Measurements from ENCODE around the gene TRIP10. TPM values are rescaled to one million over a fixed set of nuclear protein-coding genes. Genes with fewer than 3 reads are reported as not detected.
"Not testable (repeated sequence)": the region's sequence is repeated elsewhere in the genome, so short reads cannot be mapped to it uniquely, and the experiment has no call there.

The TRIP10 gene
- total RNA-seq, 2 experiments from 2014 or later = 11.1 to 11.2 TPM

DNA sequence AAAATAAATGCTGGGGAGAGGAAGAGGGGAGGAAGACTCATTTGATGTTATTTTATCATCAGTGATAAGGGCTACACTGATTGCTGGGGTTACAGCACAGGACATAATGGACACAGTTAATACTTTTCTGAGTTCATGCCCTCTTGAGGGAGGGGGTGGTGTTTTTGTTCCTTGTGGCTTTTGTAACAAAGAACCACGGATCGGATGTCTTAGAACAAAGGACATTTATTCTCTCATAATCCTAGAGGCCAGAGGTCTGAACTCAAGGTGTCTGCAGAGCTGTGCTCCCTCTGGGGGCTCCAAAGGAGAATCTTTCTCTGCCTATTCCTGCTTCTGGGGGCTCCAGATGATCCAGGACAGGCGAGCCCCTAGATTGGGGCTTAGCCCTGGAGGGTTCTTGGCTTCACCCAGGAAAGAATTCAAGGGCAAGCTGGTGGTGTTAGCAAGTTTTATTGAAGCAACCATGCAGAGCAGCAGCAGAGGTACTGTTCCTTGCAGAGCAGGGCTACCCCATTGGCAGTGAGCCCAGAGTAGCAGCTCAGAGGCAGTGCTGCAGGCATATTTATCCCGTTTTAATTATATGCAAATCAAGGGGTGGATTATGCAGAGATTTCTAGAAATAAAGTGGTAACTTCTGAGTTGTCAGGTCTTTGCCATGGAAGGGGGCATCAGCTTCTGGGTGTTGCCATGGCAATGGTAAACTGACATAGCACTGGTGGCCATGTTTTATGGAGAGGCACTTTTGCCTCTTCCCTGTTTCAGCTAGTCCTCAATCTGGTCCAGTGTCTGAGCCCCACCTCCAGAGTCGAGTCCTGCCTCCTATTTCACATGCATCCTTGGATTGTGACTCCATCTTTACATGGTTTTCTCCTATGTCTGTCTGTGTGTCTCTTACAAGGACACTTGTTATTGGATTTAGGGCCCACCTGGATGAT, 51.0 kb downstream of the TRIP10 start:
- peaks cover 73% of the 10 kb centered on the region for H3K36me3 Mint-ChIP-seq (ENCODE audit: low read depth)
- CTCF ChIA-PET = interaction anchor here (1.2 to 1.4 kb wide), 4 partner anchors 8 to 18 kb away, joined by 3 to 7 read pairs (median 4); partner anchors contain the start of gene VAV1
- peaks cover 62% of the 10 kb centered on the region for H3K4me1 Mint-ChIP-seq
- H3K4me3 Mint-ChIP-seq = no peak overlapping the region
- H3K27me3 Mint-ChIP-seq = no peaks in the 10 kb centered on the region
- H3K27ac Mint-ChIP-seq = peak overlapping the region; percentile 36
- no peak for DNase-seq
- POLR2A ChIA-PET = no interaction called here
- H3K9me3 Mint-ChIP-seq = peaks cover 11% of the 10 kb centered on the region

- H3K27me3 Mint-ChIP-seq = no peaks in the 10 kb centered on the region
- no peak for DNase-seq
- CTCF ChIA-PET = interaction anchor here (1.0 to 1.4 kb wide), 4 partner anchors 9 to 53 kb away, joined by 3 to 7 read pairs (median 4); no protein-coding TSS in a partner anchor
- POLR2A ChIA-PET = no interaction called here
- H3K9me3 Mint-ChIP-seq = peaks cover 11% of the 10 kb centered on the region
- peaks cover 76% of the 10 kb centered on the region for H3K36me3 Mint-ChIP-seq (ENCODE audit: low read depth)
- H3K4me3 Mint-ChIP-seq = no peak overlapping the region
- peaks cover 66% of the 10 kb centered on the region for H3K4me1 Mint-ChIP-seq
- H3K27ac Mint-ChIP-seq = peak overlapping the region; percentile 52
These were observed 51.8 kb downstream of the TRIP10 start for GRCh38 chr19:6791237-6791636.

- H3K36me3 Mint-ChIP-seq (ENCODE audit: low read depth) = peaks cover 77% of the 10 kb centered on the region
- H3K4me3 Mint-ChIP-seq = no peak overlapping the region
- peaks cover 75% of the 10 kb centered on the region for H3K4me1 Mint-ChIP-seq
- peaks cover 11% of the 10 kb centered on the region for H3K9me3 Mint-ChIP-seq
- ChIA-PET POLR2A (no interaction called here), CTCF (no interaction called here)
- H3K27ac Mint-ChIP-seq = no peak overlapping the region
- no peaks in the 10 kb centered on the region for H3K27me3 Mint-ChIP-seq
- no peak for DNase-seq
These were observed 53.9 kb downstream of the TRIP10 start for GRCh38 chr19:6793411-6793810.

GRCh38 chr19:6793973-6794372, 54.5 kb downstream of the TRIP10 start:
- CTCF ChIA-PET = no interaction called here
- Mint-ChIP-seq H3K9me3 (peaks cover 11% of the 10 kb centered on the region), H3K27me3 (no peaks in the 10 kb centered on the region), H3K27ac (peak overlapping the region; percentile 64), H3K4me3 (no peak overlapping the region), H3K36me3 (ENCODE audit: low read depth) (peaks cover 76% of the 10 kb centered on the region), H3K4me1 (peaks cover 74% of the 10 kb centered on the region)
- no peak for DNase-seq
- POLR2A ChIA-PET = no interaction called here

DNA sequence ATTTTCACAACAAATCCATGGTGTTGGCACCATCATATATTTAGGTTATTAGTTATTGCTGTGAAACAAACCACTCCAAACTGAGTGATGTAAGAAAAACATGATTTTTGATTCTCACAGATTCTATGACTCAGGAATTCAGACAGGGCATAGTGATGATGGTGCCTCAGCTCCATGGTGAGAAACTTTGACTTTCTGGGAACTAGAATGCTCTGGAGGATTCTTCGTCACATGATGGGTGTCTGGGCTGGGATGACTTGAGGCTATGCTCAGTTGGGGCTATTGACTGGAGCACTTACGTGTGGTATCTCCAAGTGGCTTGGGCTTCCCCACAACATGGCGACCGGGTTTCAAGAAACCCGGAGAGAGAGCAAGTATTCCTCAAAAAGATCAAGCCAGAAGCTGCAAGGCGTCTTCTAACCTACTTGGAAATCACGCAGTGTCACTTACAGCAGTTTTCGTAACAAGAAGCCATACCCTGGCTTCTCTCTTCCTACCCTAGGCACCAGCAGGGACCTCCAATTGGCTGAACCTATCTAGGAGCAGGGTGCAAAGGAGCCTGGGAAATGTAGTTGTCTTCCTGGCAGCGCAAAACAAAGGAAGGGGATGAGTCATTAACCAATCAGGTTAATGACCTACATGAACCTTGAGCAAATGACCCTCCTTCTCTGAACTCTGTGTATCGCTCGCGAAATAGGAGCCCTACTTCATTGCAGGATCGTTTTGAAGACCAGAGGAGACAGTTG, 55.4 kb downstream of the TRIP10 start:
- ChIA-PET POLR2A (no interaction called here), CTCF (no interaction called here)
- H3K9me3 Mint-ChIP-seq = peaks cover 11% of the 10 kb centered on the region
- H3K27me3 Mint-ChIP-seq = no peaks in the 10 kb centered on the region
- DNase-seq = no peak
- H3K4me3 Mint-ChIP-seq = no peak overlapping the region
- no peak overlapping the region for H3K27ac Mint-ChIP-seq
- peaks cover 79% of the 10 kb centered on the region for H3K4me1 Mint-ChIP-seq
- H3K36me3 Mint-ChIP-seq (ENCODE audit: low read depth) = peaks cover 80% of the 10 kb centered on the region

GRCh38 chr19:6796278-6796677, 56.8 kb downstream of the TRIP10 start:
- H3K36me3 Mint-ChIP-seq (ENCODE audit: low read depth) = peaks cover 72% of the 10 kb centered on the region
- no peak overlapping the region for H3K27ac Mint-ChIP-seq
- H3K4me3 Mint-ChIP-seq = no peak overlapping the region
- DNase-seq = no peak
- ChIA-PET POLR2A (no interaction called here), CTCF (interaction anchor here (0.8 to 1.0 kb wide), 2 partner anchors 17 to 43 kb away, joined by 3 read pairs; no protein-coding TSS in a partner anchor)
- peaks cover 81% of the 10 kb centered on the region for H3K4me1 Mint-ChIP-seq
- H3K27me3 Mint-ChIP-seq = no peaks in the 10 kb centered on the region
- peaks cover 11% of the 10 kb centered on the region for H3K9me3 Mint-ChIP-seq

- no peak overlapping the region for H3K4me3 Mint-ChIP-seq
- DNase-seq = no peak
- CTCF ChIA-PET = no interaction called here
These were observed 58.2 kb downstream of the TRIP10 start for GRCh38 chr19:6797646-6798045.

GRCh38 chr19:6800160-6800790, 60.8 kb downstream of the TRIP10 start:
- H3K27ac Mint-ChIP-seq = peak overlapping the region; percentile 89
- POLR2A ChIA-PET = interaction anchor here (0.6 to 1.0 kb wide), 2 partner anchors 8 to 27 kb away, joined by 6 read pairs; no protein-coding TSS in a partner anchor
- CTCF ChIA-PET = interaction anchor here (0.6 to 5.4 kb wide), 9 partner anchors 8 to 262 kb away, joined by 3 to 26 read pairs (median 3); partner anchors contain the start of gene VAV1
- H3K4me1 Mint-ChIP-seq = peaks cover 69% of the 10 kb centered on the region
- not testable (repeated sequence) for H3K9me3 Mint-ChIP-seq, H3K27me3 Mint-ChIP-seq
- peak overlapping the region; percentile 70 for H3K4me3 Mint-ChIP-seq
- peaks cover 45% of the 10 kb centered on the region for H3K36me3 Mint-ChIP-seq (ENCODE audit: low read depth)
- peak; percentile 26 for DNase-seq

More at GRCh38 chr19:6797646-6798045, 58.2 kb downstream of the TRIP10 start:
- POLR2A ChIA-PET = no interaction called here
- Mint-ChIP-seq H3K4me1 (peaks cover 76% of the 10 kb centered on the region), H3K36me3 (ENCODE audit: low read depth) (peaks cover 60% of the 10 kb centered on the region), H3K27ac (no peak overlapping the region), H3K27me3 (no peaks in the 10 kb centered on the region), H3K9me3 (peaks cover 11% of the 10 kb centered on the region)

- ChIA-PET CTCF (interaction anchor here (0.7 to 5.4 kb wide), 6 partner anchors 8 to 62 kb away, joined by 3 to 26 read pairs (median 3); partner anchors contain the start of gene VAV1), POLR2A (interaction anchor here (0.6 to 1.0 kb wide), 2 partner anchors 26 to 28 kb away, joined by 4 to 6 read pairs; partner anchors contain the start of gene VAV1)
- Mint-ChIP-seq H3K4me1 (peaks cover 63% of the 10 kb centered on the region), H3K9me3 (no peaks in the 10 kb centered on the region), H3K36me3 (ENCODE audit: low read depth) (peaks cover 39% of the 10 kb centered on the region), H3K4me3 (peak overlapping the region; percentile 70), H3K27me3 (no peaks in the 10 kb centered on the region), H3K27ac (peak overlapping the region; percentile 89)
- DNase-seq = peak; percentile 16
These were observed 61.6 kb downstream of the TRIP10 start for GRCh38 chr19:6800991-6801484.

Small RNA genes within 50 kb of the gene (microRNA-seq; reads per million reads assigned to microRNA genes)
- gene MIR6791 (ENCODE audit: borderline microRNAs expressed, borderline replicate concordance) = not detected

Other genes with a start within 250 kb of the TRIP10 start
- 1 to 10 TPM; 1.2 to 2.5 TPM for gene TUBB4A, start 237.4 kb upstream of the TRIP10 start, total RNA-seq
- gene TNFSF9, start 208.7 kb upstream of the TRIP10 start, total RNA-seq = 1 to 10 TPM; 1.1 to 1.5 TPM
- 10 to 100 TPM; 12.6 to 12.9 TPM for gene CD70, start 148.5 kb upstream of the TRIP10 start, total RNA-seq
- gene TNFSF14, start 69.5 kb upstream of the TRIP10 start, total RNA-seq = 10 to 100 TPM; 20.2 to 20.8 TPM
- gene C3, start 19.0 kb upstream of the TRIP10 start, total RNA-seq = not detected
- gene GPR108, start 2.1 kb upstream of the TRIP10 start, total RNA-seq = 10 to 100 TPM; 64.6 TPM
- 10 to 100 TPM; 31.5 to 35.2 TPM for gene SH2D3A, start 27.8 kb downstream of the TRIP10 start, total RNA-seq
- 100 to 1,000 TPM; 123 to 132 TPM for gene VAV1, start 33.0 kb downstream of the TRIP10 start, total RNA-seq
- 1 to 10 TPM; 1.2 to 1.5 TPM for gene ADGRE1, start 147.9 kb downstream of the TRIP10 start, total RNA-seq